ENCODE data around the gene SPATA16.

DNA sequence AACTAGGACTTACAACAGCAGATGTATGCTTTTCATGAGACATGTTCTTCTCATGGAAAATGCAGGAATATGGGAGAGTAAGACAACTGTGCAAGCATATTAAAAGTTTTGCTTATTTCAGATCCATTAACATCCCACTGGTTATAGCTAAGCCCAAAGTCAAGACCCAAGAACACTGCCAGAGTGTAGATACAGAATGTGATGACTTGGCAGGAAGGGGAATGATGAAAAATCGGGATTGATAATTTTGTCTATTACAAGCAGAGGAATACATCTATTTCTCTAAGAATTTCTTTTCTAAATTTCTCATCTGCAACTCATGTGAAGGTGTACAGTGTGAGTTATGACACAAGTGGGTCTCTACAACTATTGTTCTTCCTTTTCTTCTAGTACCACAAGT, 76.4 kb downstream of the SPATA16 start:
- TF ChIP-seq, protein P1, sequence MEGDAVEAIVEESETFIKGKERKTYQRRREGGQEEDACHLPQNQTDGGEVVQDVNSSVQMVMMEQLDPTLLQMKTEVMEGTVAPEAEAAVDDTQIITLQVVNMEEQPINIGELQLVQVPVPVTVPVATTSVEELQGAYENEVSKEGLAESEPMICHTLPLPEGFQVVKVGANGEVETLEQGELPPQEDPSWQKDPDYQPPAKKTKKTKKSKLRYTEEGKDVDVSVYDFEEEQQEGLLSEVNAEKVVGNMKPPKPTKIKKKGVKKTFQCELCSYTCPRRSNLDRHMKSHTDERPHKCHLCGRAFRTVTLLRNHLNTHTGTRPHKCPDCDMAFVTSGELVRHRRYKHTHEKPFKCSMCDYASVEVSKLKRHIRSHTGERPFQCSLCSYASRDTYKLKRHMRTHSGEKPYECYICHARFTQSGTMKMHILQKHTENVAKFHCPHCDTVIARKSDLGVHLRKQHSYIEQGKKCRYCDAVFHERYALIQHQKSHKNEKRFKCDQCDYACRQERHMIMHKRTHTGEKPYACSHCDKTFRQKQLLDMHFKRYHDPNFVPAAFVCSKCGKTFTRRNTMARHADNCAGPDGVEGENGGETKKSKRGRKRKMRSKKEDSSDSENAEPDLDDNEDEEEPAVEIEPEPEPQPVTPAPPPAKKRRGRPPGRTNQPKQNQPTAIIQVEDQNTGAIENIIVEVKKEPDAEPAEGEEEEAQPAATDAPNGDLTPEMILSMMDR (IDR thresholded peaks at IDR 0.05; ENCODE audit: poor library complexity) = no peak
- no peak for TF ChIP-seq EZH2 (IDR thresholded peaks at IDR 0.05; ENCODE audit: borderline replicate concordance)
